Neutrophil (primary cell): Measurements from ENCODE around the gene PMPCA.

ENCODE experiments used
- H3K27ac ChIP-seq: fragments of 200-600 bp; sonication (generic); 2 replicates; pipeline ENCODE4 v1.5.1; 2016; ENCODE audit warnings: mild to moderate bottlenecking, moderate library complexity
- H3K27me3 ChIP-seq: fragments of 200-600 bp; sonication (generic); 2 replicates; pipeline ENCODE4 v1.6.0; 2016; ENCODE audit warnings: mild to moderate bottlenecking
- H3K36me3 ChIP-seq: fragments of 200-600 bp; sonication (generic); 2 replicates; pipeline ENCODE4 v1.5.1; 2017
- H3K4me1 ChIP-seq, 2 experiments: fragments of 200-600 bp in 1 of 2; sonication (generic) in 1 of 2; 1 replicate in 1 of 2; 2 replicates in 1 of 2; pipeline versions ENCODE4 v1.5.1 to v1.6.1; 2013 to 2016; ENCODE audit warnings: low read depth in 1 of 2, low read length in 1 of 2, mild to moderate bottlenecking in 1 of 2, moderate library complexity in 1 of 2; ENCODE audit not compliant: control insufficient read depth in 1 of 2, insufficient read depth in 1 of 2
- H3K4me3 ChIP-seq, 2 experiments: fragments of 200-600 bp in 1 of 2; sonication (generic) in 1 of 2; 1 replicate in 1 of 2; 2 replicates in 1 of 2; pipeline ENCODE4 v1.5.1; 2013 to 2016; ENCODE audit warnings: low read depth in 1 of 2, low read length in 1 of 2, mild to moderate bottlenecking in 1 of 2, moderate library complexity in 1 of 2
- H3K9me3 ChIP-seq: fragments of 200-600 bp; sonication (generic); 2 replicates; pipeline ENCODE4 v1.5.1; 2016
- CTCF ChIP-seq: fragments of 200-600 bp; sonication (generic); IDR thresholded peaks from 2 replicates; pipeline ENCODE4 v1.5.1; 2016; ENCODE audit warnings: antibody characterized with exemption

Gene PMPCA

GRCh38 chr9:136429683-136430491, 19.4 kb downstream of the PMPCA start:
- H3K27ac ChIP-seq = no peak overlapping the region
- H3K36me3 ChIP-seq = peaks cover 23% of the 10 kb centered on the region
- no peak for TF ChIP-seq CTCF
- no peak overlapping the region for H3K4me3 ChIP-seq
- H3K9me3 ChIP-seq = no peaks in the 10 kb centered on the region
- no peaks in the 10 kb centered on the region for H3K4me1 ChIP-seq
- H3K27me3 ChIP-seq = no peaks in the 10 kb centered on the region

- H3K4me1 ChIP-seq = no peaks in the 10 kb centered on the region
- peaks cover 21% of the 10 kb centered on the region for H3K36me3 ChIP-seq
- no peak for TF ChIP-seq CTCF
- H3K27ac ChIP-seq = no peak overlapping the region
- no peaks in the 10 kb centered on the region for H3K9me3 ChIP-seq
- H3K4me3 ChIP-seq = no peak overlapping the region
- no peaks in the 10 kb centered on the region for H3K27me3 ChIP-seq
Observed at GRCh38 chr9:136430588-136431234, 20.3 kb downstream of the PMPCA start.

GRCh38 chr9:136431782-136432350, 21.4 kb downstream of the PMPCA start:
- Histone ChIP-seq H3K27me3 (no peaks in the 10 kb centered on the region), H3K4me1 (no peaks in the 10 kb centered on the region), H3K9me3 (no peaks in the 10 kb centered on the region), H3K4me3 (no peak overlapping the region), H3K36me3 (peaks cover 21% of the 10 kb centered on the region), H3K27ac (no peak overlapping the region)
- no peak for TF ChIP-seq CTCF

- H3K9me3 ChIP-seq = no peaks in the 10 kb centered on the region
- H3K4me1 ChIP-seq = no peaks in the 10 kb centered on the region
- H3K36me3 ChIP-seq = peaks cover 21% of the 10 kb centered on the region
- TF ChIP-seq CTCF = no peak
- H3K4me3 ChIP-seq = no peak overlapping the region
- peaks cover 2% of the 10 kb centered on the region for H3K27me3 ChIP-seq
- no peak overlapping the region for H3K27ac ChIP-seq
Observed at GRCh38 chr9:136432591-136432990, 22.1 kb downstream of the PMPCA start.

GRCh38 chr9:136433043-136433715, 22.7 kb downstream of the PMPCA start:
- H3K36me3 ChIP-seq = peaks cover 21% of the 10 kb centered on the region
- no peak overlapping the region for H3K27ac ChIP-seq
- TF ChIP-seq CTCF = no peak
- H3K4me1 ChIP-seq = peaks cover under 1 to 1% of the 10 kb centered on the region in 2 experiments
- no peak overlapping the region for H3K4me3 ChIP-seq
- H3K27me3 ChIP-seq = peaks cover 8% of the 10 kb centered on the region
- H3K9me3 ChIP-seq = no peaks in the 10 kb centered on the region
